ENCODE measurements around the gene ALDOB. TPM values are rescaled to one million over a fixed set of nuclear protein-coding genes. Genes with fewer than 3 reads are reported as not detected.

ALDOB gene
- total and polyA plus RNA-seq, 2 of the 8 experiments (the other 6 are each of a cell fraction or from before 2014, with no cell fraction given) = not detected

- H4K91ac ChIP-seq (replicated peaks; ENCODE audit: insufficient read length, low read length) = no peak overlapping the region
- no peaks in the 10 kb centered on the region for H3K79me2 ChIP-seq (ENCODE audit: control insufficient read depth in 1 of 2, insufficient read depth in 2 of 2, low read length in 2 of 2)
- H3K9ac ChIP-seq (replicated peaks in 1 of 4; ENCODE audit: extremely low read depth in 1 of 4, low read depth in 3 of 4, low read length in 3 of 4) = no peak overlapping the region
- H3K18ac ChIP-seq (ENCODE audit: extremely low read depth, low read length) = no peak overlapping the region
- H2BK12ac ChIP-seq (ENCODE audit: low read depth, low read length) = no peak overlapping the region
- no peak overlapping the region for H3K4ac ChIP-seq (replicated peaks; ENCODE audit: insufficient read length, low read depth, low read length)
- no peak for DNase-seq (ENCODE audit: low read depth in 1 of 2, low spot score in 2 of 2)
- FAIRE-seq = no peak
- no peaks in the 10 kb centered on the region for H4K20me1 ChIP-seq (replicated peaks in 1 of 2; ENCODE audit: control insufficient read depth in 1 of 2, insufficient read depth in 2 of 2, low read length in 2 of 2)
- H3K27ac ChIP-seq (ENCODE audit: low read depth, low read length) = no peak overlapping the region
- TF ChIP-seq JUN (IDR thresholded peaks at IDR 0.05; ENCODE audit: low read depth, low read length) = no peak
- TF ChIP-seq FOSL1 (IDR thresholded peaks at IDR 0.05; ENCODE audit: insufficient read depth, low read depth, low read length) = no peak
- TF ChIP-seq KDM1A (IDR thresholded peaks at IDR 0.05; ENCODE audit: borderline replicate concordance, low read length) = no peak
- no peak for TF ChIP-seq CBX5 (IDR thresholded peaks at IDR 0.05; ENCODE audit: low read depth, low read length)
- TF ChIP-seq CHD2 (IDR thresholded peaks at IDR 0.05; ENCODE audit: low read length) = no peak
- TF ChIP-seq CREB1 (IDR thresholded peaks at IDR 0.05) = no peak
- TF ChIP-seq BRCA1 (IDR thresholded peaks at IDR 0.05; ENCODE audit: low read depth, low read length) = no peak
- H3K23me2 ChIP-seq (ENCODE audit: low read depth, low read length) = peaks cover 1% of the 10 kb centered on the region; the same call in 1 of the 2 replicates
- H2BK20ac ChIP-seq (ENCODE audit: low read length) = no peak overlapping the region
- H3K56ac ChIP-seq (replicated peaks; ENCODE audit: insufficient read length, low read depth, low read length) = no peak overlapping the region
- H3K4me1 ChIP-seq (replicated peaks in 1 of 4; ENCODE audit: control insufficient read depth in 3 of 4, insufficient read depth in 4 of 4, low read length in 3 of 4) = no peaks in the 10 kb centered on the region; a peak in 1 of 7 replicates
- H2BK15ac ChIP-seq (ENCODE audit: low read length) = no peak overlapping the region
- no peak overlapping the region for H4K8ac ChIP-seq (ENCODE audit: extremely low read depth, insufficient read depth, low read length)
- no peak overlapping the region for H4K5ac ChIP-seq (ENCODE audit: insufficient read length, low read depth, low read length)
- ChIA-PET POLR2A (ENCODE audit: partially characterized antibody) (interaction anchor here (1.5 kb wide), 1 partner anchor 12 kb away, joined by 3 read pairs; no protein-coding TSS in a partner anchor), CTCF (ENCODE audit: partially characterized antibody) (interaction anchor here (0.6 to 2.3 kb wide), 12 partner anchors 10 to 104 kb away, joined by 3 to 15 read pairs (median 4); no protein-coding TSS in a partner anchor)
- H3K4me2 ChIP-seq (ENCODE audit: insufficient read depth in 1 of 2, low read depth in 2 of 2, low read length in 2 of 2) = no peak overlapping the region
- H2BK5ac ChIP-seq (ENCODE audit: low read depth, low read length) = no peak overlapping the region
- no peaks in the 10 kb centered on the region for H3K79me1 ChIP-seq (ENCODE audit: low read depth, low read length)
- no peaks in the 10 kb centered on the region for H3K36me3 ChIP-seq (ENCODE audit: control insufficient read depth in 2 of 4, insufficient read depth in 4 of 4, low read length in 3 of 4)
- H2AK5ac ChIP-seq (ENCODE audit: low read depth, low read length) = no peak overlapping the region
- no peaks in the 10 kb centered on the region for H3K27me3 ChIP-seq (replicated peaks in 1 of 4; ENCODE audit: control insufficient read depth in 3 of 4, extremely low read depth in 1 of 4, insufficient read depth in 3 of 4, low read length in 3 of 4)
- no peak overlapping the region for H3K14ac ChIP-seq (ENCODE audit: insufficient read length)
- H3K4me3 ChIP-seq (ENCODE audit: extremely low read depth in 1 of 4, insufficient read depth in 2 of 4, low read depth in 3 of 4, low read length in 4 of 4) = no peak overlapping the region
- H2AFZ ChIP-seq (ENCODE audit: low read length) = no peak overlapping the region
- peaks cover 0 to 2% of the 10 kb centered on the region in 2 experiments; a peak in 1 of 4 replicates for H3K9me3 ChIP-seq (ENCODE audit: insufficient read depth in 2 of 2, low read depth in 1 of 2, low read length in 1 of 2)
- no peak overlapping the region for H3K23ac ChIP-seq (ENCODE audit: insufficient read length)
- H2BK120ac ChIP-seq (replicated peaks; ENCODE audit: low read depth, low read length) = no peak overlapping the region
Measured at GRCh38 chr9:101446732-101447131, 11.2 kb upstream of the ALDOB start.
